Uterus (tissue), 2 donors: Measurements from ENCODE around the gene LDLRAD4.

Experiments used
- POLR2A ChIP-seq, 2 donors: fragments of 450-650 bp; IDR thresholded peaks; one replicate each; pipeline ENCODE4 v1.6.1; 2016; ENCODE audit warnings: antibody characterized with exemption in 2 of 2, mild to moderate bottlenecking in 1 of 2, moderate library complexity in 1 of 2
- TF ChIP-seq, protein P1 (sequence below), 4 experiments: fragments of 200-600 bp in 2 of 4; fragments of 450-650 bp in 2 of 4; sonication (generic) in 2 of 4; IDR thresholded peaks; one replicate each; pipeline ENCODE4 v1.5.1; 2016 to 2019; ENCODE audit warnings: antibody characterized with exemption in 4 of 4, mild to moderate bottlenecking in 2 of 4, moderate library complexity in 1 of 4

DNA sequence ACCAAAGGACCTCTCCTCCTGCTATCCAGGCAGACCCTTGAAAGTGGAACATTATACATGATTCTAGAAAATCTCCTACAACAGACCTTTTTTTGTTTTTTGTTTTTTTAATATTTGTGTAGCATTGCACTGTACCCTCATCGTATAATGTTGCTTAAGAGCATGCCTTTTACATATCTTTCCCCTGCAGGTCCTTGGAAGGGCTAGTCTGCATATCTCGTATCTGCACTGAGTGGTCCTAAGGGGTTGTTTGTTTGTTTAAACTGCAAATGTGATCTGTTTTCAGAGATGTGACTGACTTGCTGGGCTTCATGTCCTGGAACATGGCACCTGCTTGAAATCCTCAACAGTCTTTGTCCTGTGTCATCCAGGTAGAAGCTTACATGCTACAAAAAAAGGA, 303.7 kb downstream of the LDLRAD4 start:
- TF ChIP-seq, protein P1, sequence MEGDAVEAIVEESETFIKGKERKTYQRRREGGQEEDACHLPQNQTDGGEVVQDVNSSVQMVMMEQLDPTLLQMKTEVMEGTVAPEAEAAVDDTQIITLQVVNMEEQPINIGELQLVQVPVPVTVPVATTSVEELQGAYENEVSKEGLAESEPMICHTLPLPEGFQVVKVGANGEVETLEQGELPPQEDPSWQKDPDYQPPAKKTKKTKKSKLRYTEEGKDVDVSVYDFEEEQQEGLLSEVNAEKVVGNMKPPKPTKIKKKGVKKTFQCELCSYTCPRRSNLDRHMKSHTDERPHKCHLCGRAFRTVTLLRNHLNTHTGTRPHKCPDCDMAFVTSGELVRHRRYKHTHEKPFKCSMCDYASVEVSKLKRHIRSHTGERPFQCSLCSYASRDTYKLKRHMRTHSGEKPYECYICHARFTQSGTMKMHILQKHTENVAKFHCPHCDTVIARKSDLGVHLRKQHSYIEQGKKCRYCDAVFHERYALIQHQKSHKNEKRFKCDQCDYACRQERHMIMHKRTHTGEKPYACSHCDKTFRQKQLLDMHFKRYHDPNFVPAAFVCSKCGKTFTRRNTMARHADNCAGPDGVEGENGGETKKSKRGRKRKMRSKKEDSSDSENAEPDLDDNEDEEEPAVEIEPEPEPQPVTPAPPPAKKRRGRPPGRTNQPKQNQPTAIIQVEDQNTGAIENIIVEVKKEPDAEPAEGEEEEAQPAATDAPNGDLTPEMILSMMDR (IDR thresholded peaks at IDR 0.05): no peak
- no peak for TF ChIP-seq POLR2A (IDR thresholded peaks at IDR 0.05)
